C4-2B (cell line): ENCODE results near the gene DUSP14.

Experiments used
- ZFX ChIP-seq: fragments of 450-650 bp; IDR thresholded peaks from 2 replicates; pipeline ENCODE4 v1.6.1; 2017
- TF ChIP-seq, protein P1 (sequence below): fragments of 450-650 bp; conservative IDR thresholded peaks from 2 replicates; pipeline ENCODE4 v1.5.1; 2017; ENCODE audit warnings: mild to moderate bottlenecking

DNA sequence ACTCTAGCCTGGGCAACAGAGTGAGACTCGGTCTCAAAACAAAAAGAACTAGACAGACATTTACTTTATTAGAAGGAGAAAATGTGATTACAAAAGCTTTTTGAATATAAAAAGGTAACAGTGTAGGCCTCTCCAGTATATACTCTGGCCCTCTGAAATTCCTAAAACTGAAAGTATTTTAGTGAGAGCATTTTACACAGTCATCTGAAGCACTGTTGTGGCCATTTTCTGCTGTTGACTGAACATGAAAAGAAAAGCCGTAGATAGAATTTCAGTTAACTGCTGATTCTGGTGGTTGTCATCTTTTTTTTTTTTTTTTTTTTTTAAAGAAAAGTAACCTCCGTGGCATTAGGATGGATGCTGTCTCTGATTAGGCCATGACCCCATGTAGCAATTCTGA is 15.6 kb downstream of the DUSP14 start:
- TF ChIP-seq, protein P1, sequence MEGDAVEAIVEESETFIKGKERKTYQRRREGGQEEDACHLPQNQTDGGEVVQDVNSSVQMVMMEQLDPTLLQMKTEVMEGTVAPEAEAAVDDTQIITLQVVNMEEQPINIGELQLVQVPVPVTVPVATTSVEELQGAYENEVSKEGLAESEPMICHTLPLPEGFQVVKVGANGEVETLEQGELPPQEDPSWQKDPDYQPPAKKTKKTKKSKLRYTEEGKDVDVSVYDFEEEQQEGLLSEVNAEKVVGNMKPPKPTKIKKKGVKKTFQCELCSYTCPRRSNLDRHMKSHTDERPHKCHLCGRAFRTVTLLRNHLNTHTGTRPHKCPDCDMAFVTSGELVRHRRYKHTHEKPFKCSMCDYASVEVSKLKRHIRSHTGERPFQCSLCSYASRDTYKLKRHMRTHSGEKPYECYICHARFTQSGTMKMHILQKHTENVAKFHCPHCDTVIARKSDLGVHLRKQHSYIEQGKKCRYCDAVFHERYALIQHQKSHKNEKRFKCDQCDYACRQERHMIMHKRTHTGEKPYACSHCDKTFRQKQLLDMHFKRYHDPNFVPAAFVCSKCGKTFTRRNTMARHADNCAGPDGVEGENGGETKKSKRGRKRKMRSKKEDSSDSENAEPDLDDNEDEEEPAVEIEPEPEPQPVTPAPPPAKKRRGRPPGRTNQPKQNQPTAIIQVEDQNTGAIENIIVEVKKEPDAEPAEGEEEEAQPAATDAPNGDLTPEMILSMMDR = no peak
- no peak for TF ChIP-seq ZFX
